Measurements from ENCODE around the gene ZP3.
"Not testable (repeated sequence)": the region's sequence is repeated elsewhere in the genome, so short reads cannot be mapped to it uniquely, and the experiment has no call there.

The ZP3 gene

DNA sequence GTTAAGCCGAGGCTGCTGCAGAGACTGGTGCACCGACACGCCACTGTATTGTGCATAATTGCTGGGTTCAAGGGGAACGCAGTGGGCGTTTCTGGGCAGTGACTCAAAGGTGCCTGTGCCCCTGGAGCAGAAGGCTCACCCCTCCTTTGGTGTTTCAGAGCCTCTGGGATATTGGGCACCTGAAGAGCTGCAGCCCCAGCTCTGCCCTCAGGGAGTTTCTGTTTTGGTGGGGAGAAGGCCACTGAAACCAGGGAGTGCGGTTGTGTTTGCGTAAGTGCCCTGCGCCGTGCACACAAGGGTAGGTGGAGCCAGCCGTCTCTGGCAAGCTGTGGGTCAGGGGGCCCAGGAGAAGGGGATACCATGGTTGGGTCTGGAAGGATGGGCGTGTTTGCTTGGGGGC is 51.5 kb downstream of the ZP3 start:
- H2AFZ ChIP-seq; H3K27ac ChIP-seq; H3K4me1 ChIP-seq; H3K9ac ChIP-seq; H3K9me3 ChIP-seq (ENCODE audit: control insufficient read depth, low read length); H3K4me2 ChIP-seq (ENCODE audit: low read length); H3K27me3 ChIP-seq (ENCODE audit: control insufficient read depth, insufficient read depth, low read length); H3K36me3 ChIP-seq (ENCODE audit: control insufficient read depth, insufficient read depth, low read length); H3K79me2 ChIP-seq; H3K4me3 ChIP-seq (ENCODE audit: low read depth, low read length): not testable (repeated sequence)

DNA sequence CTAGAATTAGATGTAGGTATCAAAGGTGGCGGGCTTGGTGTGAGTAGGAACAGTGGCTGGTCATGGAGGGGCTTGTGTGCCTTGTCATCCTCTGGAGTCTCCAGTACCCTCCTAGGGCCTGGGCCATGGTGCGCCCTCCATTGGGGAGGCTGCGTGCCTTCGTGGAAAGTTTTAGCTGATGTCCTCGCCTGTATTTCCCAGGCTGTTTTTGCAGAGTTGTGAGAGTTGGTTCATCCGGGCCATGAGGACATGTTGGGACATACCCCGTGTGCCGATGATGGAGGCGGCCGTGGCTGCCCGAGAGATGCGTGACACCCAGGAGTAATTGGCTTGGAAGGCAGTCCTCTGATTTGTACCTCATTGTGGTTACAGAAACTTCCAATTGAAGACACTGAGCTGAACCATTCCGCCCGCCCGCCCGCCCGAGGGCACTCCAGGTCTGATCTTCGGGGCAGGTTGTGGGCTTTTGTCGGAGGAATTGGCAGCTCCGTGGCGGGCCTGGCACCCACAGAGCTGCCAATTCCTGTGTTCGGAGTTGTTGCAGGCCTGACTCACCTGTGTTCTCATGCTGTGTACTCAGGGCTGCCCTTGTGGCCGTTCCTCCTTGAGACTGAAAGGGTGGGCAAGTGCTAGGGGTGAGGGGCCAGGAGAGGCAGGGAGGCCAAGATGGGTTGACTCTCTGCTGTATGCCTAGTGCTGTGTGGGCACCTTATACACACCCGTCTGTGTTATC is 52.2 kb downstream of the ZP3 start:
- H3K9ac ChIP-seq: not testable (repeated sequence)

DNA sequence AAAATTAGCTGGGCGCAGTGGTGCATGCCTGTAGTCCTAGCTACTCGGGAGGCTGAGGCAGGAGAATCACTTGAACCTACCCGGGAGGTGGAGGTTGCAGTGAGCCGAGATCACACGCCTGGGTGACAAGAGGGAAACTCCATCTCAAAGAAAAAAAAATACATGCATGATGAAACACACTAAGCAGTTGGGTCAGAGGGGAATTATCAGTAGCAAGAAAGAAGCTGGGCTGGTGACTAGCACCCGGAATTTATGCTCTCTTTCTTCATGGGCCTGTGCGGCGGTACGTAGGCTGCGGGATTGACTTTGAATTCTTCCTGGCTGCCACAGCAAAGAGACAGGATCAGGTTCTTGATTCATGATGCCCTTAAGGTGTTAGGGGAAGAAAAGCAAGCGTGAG is 54.9 kb downstream of the ZP3 start:
- H3K4me1 ChIP-seq; H3K79me2 ChIP-seq; H2AFZ ChIP-seq; H3K9ac ChIP-seq; H3K4me3 ChIP-seq (ENCODE audit: low read depth, low read length); H3K27me3 ChIP-seq (ENCODE audit: control insufficient read depth, insufficient read depth, low read length); H3K9me3 ChIP-seq (ENCODE audit: control insufficient read depth, low read length); H3K36me3 ChIP-seq (ENCODE audit: control insufficient read depth, insufficient read depth, low read length); H3K4me2 ChIP-seq (ENCODE audit: low read length); H3K27ac ChIP-seq: not testable (repeated sequence)

More for the DNA sequence above, 52.2 kb downstream of the ZP3 start:
- not testable (repeated sequence) for H3K36me3 ChIP-seq (ENCODE audit: control insufficient read depth, insufficient read depth, low read length); H3K9me3 ChIP-seq (ENCODE audit: control insufficient read depth, low read length); H3K27me3 ChIP-seq (ENCODE audit: control insufficient read depth, insufficient read depth, low read length); H3K4me2 ChIP-seq (ENCODE audit: low read length); H2AFZ ChIP-seq; H3K4me1 ChIP-seq; H3K27ac ChIP-seq; H3K79me2 ChIP-seq; H3K4me3 ChIP-seq (ENCODE audit: low read depth, low read length)

DNA sequence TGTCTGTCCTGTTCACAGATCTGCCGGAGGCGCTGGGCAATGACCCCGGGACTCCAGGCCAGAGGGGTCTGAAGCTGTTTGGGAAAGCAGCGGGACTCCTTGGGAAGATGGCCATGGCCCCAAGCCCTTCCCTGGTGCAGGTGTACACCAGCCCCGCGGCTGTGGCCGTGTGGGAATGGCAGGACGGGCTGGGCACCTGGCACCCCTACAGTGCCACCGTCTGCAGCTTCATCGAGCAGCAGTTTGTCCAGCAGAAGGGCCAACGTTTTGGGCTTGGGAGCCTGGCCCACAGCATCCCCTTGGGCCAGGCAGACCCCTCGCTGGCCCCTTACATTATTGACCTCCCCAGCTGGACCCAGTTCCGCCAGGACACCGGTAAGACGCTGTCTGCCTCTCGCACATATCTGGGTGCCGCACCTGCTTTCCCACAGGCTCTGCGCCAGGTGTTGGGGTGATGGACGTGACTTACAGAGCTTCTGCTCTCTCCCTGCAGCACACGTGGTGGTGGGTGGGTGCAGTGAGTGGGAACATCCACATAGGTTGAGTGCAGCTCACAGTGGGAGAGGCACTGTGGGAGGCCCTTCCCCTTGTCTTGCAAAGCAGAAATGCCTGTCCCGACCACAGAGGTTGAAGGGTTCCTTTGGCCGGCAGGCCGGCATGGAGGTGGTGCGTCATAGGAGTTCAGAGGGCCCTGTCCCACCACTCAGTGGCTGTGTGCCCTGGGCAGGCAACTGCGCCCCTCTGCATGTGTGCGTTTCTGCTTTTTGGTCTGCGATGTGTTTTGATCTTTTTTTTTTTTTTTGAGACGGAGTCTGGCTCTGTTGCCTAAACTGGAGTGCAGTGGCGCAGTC is 55.9 kb downstream of the ZP3 start:
- H3K9me3 ChIP-seq (ENCODE audit: control insufficient read depth, low read length); H3K27me3 ChIP-seq (ENCODE audit: control insufficient read depth, insufficient read depth, low read length); H3K79me2 ChIP-seq; H3K36me3 ChIP-seq (ENCODE audit: control insufficient read depth, insufficient read depth, low read length); H3K4me3 ChIP-seq (ENCODE audit: low read depth, low read length); H3K27ac ChIP-seq; H3K4me1 ChIP-seq; H3K9ac ChIP-seq; H2AFZ ChIP-seq; H3K4me2 ChIP-seq (ENCODE audit: low read length): not testable (repeated sequence)

DNA sequence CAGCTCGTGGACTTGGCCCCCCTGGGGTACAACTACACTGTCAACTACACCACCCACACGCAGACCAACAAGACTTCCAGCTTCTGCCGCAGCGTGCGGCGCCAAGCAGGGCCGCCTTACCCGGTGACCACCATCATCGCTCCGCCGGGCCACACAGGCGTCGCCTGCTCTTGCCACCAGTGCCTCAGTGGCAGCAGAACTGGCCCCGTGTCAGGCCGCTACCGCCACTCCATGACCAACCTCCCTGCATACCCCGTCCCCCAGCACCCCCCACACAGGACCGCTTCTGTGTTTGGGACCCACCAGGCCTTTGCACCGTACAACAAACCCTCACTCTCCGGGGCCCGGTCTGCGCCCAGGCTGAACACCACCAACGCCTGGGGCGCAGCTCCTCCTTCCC is 57.9 kb downstream of the ZP3 start:
- H3K79me2 ChIP-seq; H3K27me3 ChIP-seq (ENCODE audit: control insufficient read depth, insufficient read depth, low read length); H3K27ac ChIP-seq; H3K4me2 ChIP-seq (ENCODE audit: low read length); H3K9me3 ChIP-seq (ENCODE audit: control insufficient read depth, low read length); H3K36me3 ChIP-seq (ENCODE audit: control insufficient read depth, insufficient read depth, low read length); H2AFZ ChIP-seq; H3K4me3 ChIP-seq (ENCODE audit: low read depth, low read length); H3K4me1 ChIP-seq; H3K9ac ChIP-seq: not testable (repeated sequence)

DNA sequence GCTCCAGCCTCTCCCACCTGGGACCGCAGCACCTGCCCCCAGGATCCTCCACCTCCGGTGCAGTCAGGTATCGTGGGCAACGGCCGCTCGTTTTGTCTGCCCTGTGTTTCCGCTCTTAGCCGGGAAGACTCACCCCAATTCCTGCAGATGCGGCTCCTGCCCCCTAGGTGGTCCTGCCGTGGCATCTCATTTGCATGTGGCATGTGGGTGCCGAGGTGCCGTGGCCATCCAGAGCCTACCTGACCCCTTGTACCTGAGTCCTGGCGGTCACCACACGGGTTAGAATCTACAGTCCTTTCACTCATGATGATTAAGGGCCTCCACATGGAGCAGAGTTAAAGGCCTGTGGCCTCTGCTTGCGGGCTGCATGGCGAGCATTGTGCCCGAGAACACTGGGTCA is 58.3 kb downstream of the ZP3 start:
- H3K4me3 ChIP-seq (ENCODE audit: low read depth, low read length); H3K4me1 ChIP-seq; H3K79me2 ChIP-seq; H3K36me3 ChIP-seq (ENCODE audit: control insufficient read depth, insufficient read depth, low read length); H3K27me3 ChIP-seq (ENCODE audit: control insufficient read depth, insufficient read depth, low read length); H3K27ac ChIP-seq; H3K4me2 ChIP-seq (ENCODE audit: low read length); H3K9ac ChIP-seq; H2AFZ ChIP-seq; H3K9me3 ChIP-seq (ENCODE audit: control insufficient read depth, low read length): not testable (repeated sequence)

DNA sequence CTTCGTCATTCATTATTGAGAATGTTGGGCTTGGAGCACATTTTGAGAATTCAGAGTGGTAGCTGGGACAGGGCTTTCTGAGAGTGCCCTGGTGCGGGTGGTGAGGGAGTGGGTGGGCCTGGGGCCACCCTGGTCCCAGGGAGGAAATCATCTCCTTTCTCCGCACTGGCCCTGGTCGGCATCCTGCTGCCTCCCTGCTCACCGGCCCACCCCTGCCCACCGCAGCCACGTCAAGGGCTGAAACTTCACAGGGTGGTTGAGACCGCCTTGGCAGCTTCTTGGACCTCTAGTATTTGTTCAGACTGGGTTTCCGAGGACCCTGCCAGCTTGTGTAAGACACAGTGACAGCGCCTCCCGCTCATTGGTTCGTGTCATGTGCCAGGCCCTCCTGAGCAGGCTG is 59.7 kb downstream of the ZP3 start:
- not testable (repeated sequence) for H3K9me3 ChIP-seq (ENCODE audit: control insufficient read depth, low read length); H3K36me3 ChIP-seq (ENCODE audit: control insufficient read depth, insufficient read depth, low read length); H3K4me3 ChIP-seq (ENCODE audit: low read depth, low read length); H3K27ac ChIP-seq; H3K79me2 ChIP-seq; H3K4me2 ChIP-seq (ENCODE audit: low read length); H3K27me3 ChIP-seq (ENCODE audit: control insufficient read depth, insufficient read depth, low read length); H2AFZ ChIP-seq; H3K9ac ChIP-seq; H3K4me1 ChIP-seq

DNA sequence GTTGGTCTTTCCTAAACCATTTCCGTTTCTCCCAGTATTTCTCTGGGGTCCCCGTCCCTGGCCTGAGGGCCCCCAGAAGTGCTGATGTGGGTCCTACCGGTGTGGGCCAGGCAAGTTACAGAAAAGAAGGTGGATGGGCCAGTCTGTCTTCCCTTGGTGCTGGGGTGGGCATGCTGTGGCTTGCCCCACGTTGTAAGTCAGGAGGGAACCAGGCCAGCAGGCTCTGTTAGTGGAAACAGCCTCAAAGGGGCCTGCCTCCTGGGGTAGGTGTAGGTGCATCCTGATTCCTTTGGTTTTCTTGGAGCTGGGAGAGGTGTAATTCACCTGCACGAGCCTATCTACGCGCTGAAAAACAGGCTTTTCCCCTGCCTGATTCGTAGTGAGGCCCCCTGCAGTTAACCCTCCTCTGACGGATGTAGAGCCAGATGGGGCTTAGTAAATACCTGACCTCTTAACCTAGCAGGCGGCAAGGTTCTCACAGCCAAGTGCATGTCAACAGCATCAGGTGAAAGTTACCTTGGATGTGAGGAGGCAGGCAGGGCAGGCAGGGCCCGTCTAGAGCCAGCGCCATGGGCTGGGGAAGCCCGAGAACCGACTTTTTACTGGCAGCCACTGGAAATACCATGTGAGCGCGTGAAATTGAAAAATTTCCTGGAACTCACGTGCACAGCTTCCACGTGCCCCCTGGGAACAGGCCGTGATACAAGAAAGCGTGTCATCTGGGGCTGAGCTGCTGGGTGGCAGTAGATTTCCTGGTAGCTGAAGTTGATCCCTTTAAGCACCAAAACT is 61.3 kb downstream of the ZP3 start:
- H3K4me1 ChIP-seq; H3K9ac ChIP-seq; H2AFZ ChIP-seq; H3K9me3 ChIP-seq (ENCODE audit: control insufficient read depth, low read length); H3K27ac ChIP-seq; H3K27me3 ChIP-seq (ENCODE audit: control insufficient read depth, insufficient read depth, low read length); H3K4me3 ChIP-seq (ENCODE audit: low read depth, low read length); H3K36me3 ChIP-seq (ENCODE audit: control insufficient read depth, insufficient read depth, low read length); H3K79me2 ChIP-seq; H3K4me2 ChIP-seq (ENCODE audit: low read length): not testable (repeated sequence)

DNA sequence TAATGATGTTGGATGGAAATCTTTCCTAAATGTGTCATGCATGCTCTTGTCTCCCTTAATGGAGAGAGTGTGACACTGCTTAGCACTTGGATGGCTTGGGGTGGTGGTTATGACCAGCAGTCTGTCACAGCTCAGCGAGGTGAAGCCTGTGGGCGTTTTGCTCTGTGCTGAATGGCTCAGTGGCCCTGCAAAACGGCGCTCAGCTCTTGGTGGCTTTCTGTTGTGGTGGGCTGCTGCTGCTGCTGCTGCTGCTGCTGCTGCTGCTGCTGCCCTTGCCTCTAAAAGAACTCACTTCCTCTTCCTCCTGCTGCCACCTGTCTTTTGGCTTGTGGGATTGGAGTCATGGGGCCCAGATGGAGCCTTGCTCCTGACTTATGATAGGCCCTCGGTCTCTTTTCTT is 61.9 kb downstream of the ZP3 start:
- H3K27me3 ChIP-seq (ENCODE audit: control insufficient read depth, insufficient read depth, low read length); H3K4me1 ChIP-seq; H3K27ac ChIP-seq; H2AFZ ChIP-seq; H3K9ac ChIP-seq; H3K79me2 ChIP-seq; H3K9me3 ChIP-seq (ENCODE audit: control insufficient read depth, low read length); H3K36me3 ChIP-seq (ENCODE audit: control insufficient read depth, insufficient read depth, low read length); H3K4me2 ChIP-seq (ENCODE audit: low read length); H3K4me3 ChIP-seq (ENCODE audit: low read depth, low read length): not testable (repeated sequence)

DNA sequence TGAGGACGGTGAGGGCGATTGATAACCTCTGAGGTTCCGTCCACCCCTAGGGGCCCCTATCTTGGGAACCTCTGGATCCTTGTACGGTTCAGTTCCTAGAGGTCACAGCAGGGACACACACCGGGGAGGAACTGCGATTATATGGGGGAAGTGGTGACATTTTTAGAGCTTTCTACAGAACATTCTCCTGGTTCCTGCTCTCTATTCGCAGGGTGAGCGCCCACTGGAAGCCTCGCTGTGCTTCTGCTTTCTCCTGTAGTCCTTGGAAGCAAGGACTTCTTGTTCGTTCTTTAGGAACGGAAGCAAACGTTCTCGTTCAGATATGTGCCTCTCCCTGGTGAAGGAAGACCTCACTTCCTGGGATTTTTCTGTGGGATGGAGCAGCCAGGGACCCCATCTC is 63.2 kb downstream of the ZP3 start:
- H3K4me3 ChIP-seq (ENCODE audit: low read depth, low read length); H3K9ac ChIP-seq; H3K9me3 ChIP-seq (ENCODE audit: control insufficient read depth, low read length); H2AFZ ChIP-seq; H3K27ac ChIP-seq; H3K27me3 ChIP-seq (ENCODE audit: control insufficient read depth, insufficient read depth, low read length); H3K4me1 ChIP-seq; H3K79me2 ChIP-seq; H3K36me3 ChIP-seq (ENCODE audit: control insufficient read depth, insufficient read depth, low read length); H3K4me2 ChIP-seq (ENCODE audit: low read length): not testable (repeated sequence)

Data from parathyroid adenoma (tissue), 2 donors.